ENCODE data around the gene PRKAG3.

GRCh38 chr2:218809515-218809914 lies 22.1 kb downstream of the PRKAG3 start:
- TF ChIP-seq NFYB (CRISPR knock-in tag; conservative IDR thresholded peaks at IDR 0.05; ENCODE audit: low read depth), result no peak
- TF ChIP-seq CTCF (IDR thresholded peaks at IDR 0.05), result no peak
- TF ChIP-seq USF1 (CRISPR knock-in tag; IDR thresholded peaks at IDR 0.05), result no peak
- no peak for TF ChIP-seq MAX (CRISPR knock-in tag; IDR thresholded peaks at IDR 0.05)
- TF ChIP-seq HMGXB4 (CRISPR knock-in tag; IDR thresholded peaks at IDR 0.05), result no peak
- TF ChIP-seq ATF6 (CRISPR knock-in tag; IDR thresholded peaks at IDR 0.05), result no peak

Measured in WTC11 (cell line).